NT2/D1 (cell line): Measurements from ENCODE around the gene CARHSP1.

Source experiments
- DNase-seq: peaks from one replicate; pipeline ENCODE4 v3.0.0-alpha.2; 2011; ENCODE audit warnings: low read depth, low spot score
- H3K27me3 ChIP-seq: 2 replicates; pipeline ENCODE4 v1.6.0; 2011; ENCODE audit warnings: mild to moderate bottlenecking; ENCODE audit not compliant: insufficient read length, insufficient read depth
- H3K36me3 ChIP-seq: 2 replicates; pipeline ENCODE4 v1.6.1; 2011; ENCODE audit warnings: mild to moderate bottlenecking, low read length, mixed read lengths; ENCODE audit not compliant: insufficient read depth, insufficient read length
- H3K4me1 ChIP-seq: 2 replicates; pipeline ENCODE4 v1.5.1; 2011; ENCODE audit not compliant: insufficient read depth, insufficient read length
- H3K4me3 ChIP-seq: 2 replicates; pipeline ENCODE4 v1.5.1; 2011; ENCODE audit warnings: low read depth; ENCODE audit not compliant: insufficient read length
- H3K9ac ChIP-seq: 2 replicates; pipeline ENCODE4 v1.6.0; 2011; ENCODE audit warnings: low read depth; ENCODE audit not compliant: insufficient read length
- H3K9me3 ChIP-seq: 2 replicates; pipeline ENCODE4 v1.5.1; 2011; ENCODE audit warnings: mild to moderate bottlenecking, low read length; ENCODE audit not compliant: insufficient read depth
- SUZ12 ChIP-seq: IDR thresholded peaks from 2 replicates; pipeline ENCODE4 v1.6.1; 2011; ENCODE audit not compliant: insufficient read length, insufficient read depth; ENCODE audit errors: extremely low read depth
- YY1 ChIP-seq: IDR thresholded peaks from 2 replicates; pipeline ENCODE4 v1.6.1; 2011; ENCODE audit not compliant: insufficient read length, insufficient read depth
- ZNF274 ChIP-seq: IDR thresholded peaks from 2 replicates; pipeline ENCODE4 v1.6.1; 2011; ENCODE audit warnings: mild to moderate bottlenecking, low read depth, low read length

The CARHSP1 gene

GRCh38 chr16:8854298-8854948 lies 14.4 kb downstream of the CARHSP1 start:
- Histone ChIP-seq H3K9ac (no peak overlapping the region), H3K4me1 (peaks cover 21% of the 10 kb centered on the region), H3K9me3 (no peaks in the 10 kb centered on the region), H3K27me3 (no peaks in the 10 kb centered on the region), H3K36me3 (peaks cover 90% of the 10 kb centered on the region), H3K4me3 (no peak overlapping the region)
- no peak for DNase-seq
- TF ChIP-seq ZNF274 (no peak), SUZ12 (no peak)

GRCh38 chr16:8853611-8854010 lies 15.2 kb downstream of the CARHSP1 start:
- Histone ChIP-seq H3K9ac (no peak overlapping the region), H3K9me3 (no peaks in the 10 kb centered on the region), H3K4me1 (peaks cover 23% of the 10 kb centered on the region), H3K36me3 (peaks cover 90% of the 10 kb centered on the region), H3K27me3 (no peaks in the 10 kb centered on the region), H3K4me3 (no peak overlapping the region)
- no peak for DNase-seq
- TF ChIP-seq SUZ12: no peak
- TF ChIP-seq YY1: no peak
- TF ChIP-seq ZNF274: no peak

GRCh38 chr16:8853150-8853549 lies 15.7 kb downstream of the CARHSP1 start:
- DNase-seq: no peak

GRCh38 chr16:8852534-8852933 lies 16.3 kb downstream of the CARHSP1 start:
- Histone ChIP-seq H3K4me1 (peaks cover 24% of the 10 kb centered on the region), H3K9me3 (no peaks in the 10 kb centered on the region), H3K4me3 (no peak overlapping the region), H3K36me3 (peaks cover 91% of the 10 kb centered on the region), H3K9ac (no peak overlapping the region), H3K27me3 (no peaks in the 10 kb centered on the region)
- no peak for TF ChIP-seq ZNF274
- TF ChIP-seq SUZ12: no peak
- no peak for TF ChIP-seq YY1
- no peak for DNase-seq

More at GRCh38 chr16:8853150-8853549, 15.7 kb downstream of the CARHSP1 start:
- Histone ChIP-seq H3K9me3 (no peaks in the 10 kb centered on the region), H3K36me3 (peaks cover 90% of the 10 kb centered on the region), H3K4me3 (no peak overlapping the region), H3K9ac (no peak overlapping the region), H3K27me3 (no peaks in the 10 kb centered on the region), H3K4me1 (peaks cover 26% of the 10 kb centered on the region)
- TF ChIP-seq SUZ12 (no peak), YY1 (no peak), ZNF274 (no peak)

- Histone ChIP-seq H3K4me3 (no peak overlapping the region), H3K36me3 (peaks cover 95% of the 10 kb centered on the region), H3K4me1 (peaks cover 22% of the 10 kb centered on the region), H3K9ac (no peak overlapping the region), H3K27me3 (no peaks in the 10 kb centered on the region), H3K9me3 (no peaks in the 10 kb centered on the region)
- no peak for TF ChIP-seq SUZ12
- no peak for TF ChIP-seq ZNF274
- TF ChIP-seq YY1: no peak
- DNase-seq: no peak
These were observed 16.9 kb downstream of the CARHSP1 start for GRCh38 chr16:8851761-8852403.

GRCh38 chr16:8850279-8850885 lies 18.4 kb downstream of the CARHSP1 start:
- TF ChIP-seq ZNF274 (no peak), YY1 (no peak), SUZ12 (no peak)
- Histone ChIP-seq H3K9me3 (no peaks in the 10 kb centered on the region), H3K9ac (no peak overlapping the region), H3K4me1 (peaks cover 21% of the 10 kb centered on the region), H3K27me3 (no peaks in the 10 kb centered on the region), H3K36me3 (peaks cover 94% of the 10 kb centered on the region), H3K4me3 (no peak overlapping the region)
- DNase-seq: no peak

- H3K9me3 ChIP-seq: no peaks in the 10 kb centered on the region
- no peak overlapping the region for H3K4me3 ChIP-seq
- TF ChIP-seq YY1 (no peak), ZNF274 (no peak), SUZ12 (no peak)
- H3K9ac ChIP-seq: no peak overlapping the region
- H3K36me3 ChIP-seq: peaks cover 86% of the 10 kb centered on the region
- peaks cover 21% of the 10 kb centered on the region for H3K4me1 ChIP-seq
- DNase-seq: no peak
- no peaks in the 10 kb centered on the region for H3K27me3 ChIP-seq
These were observed 19.3 kb downstream of the CARHSP1 start for GRCh38 chr16:8849411-8850011.
